Small intestine (tissue), 7 donors: Measurements from ENCODE around the gene TSEN54. TPM values are rescaled to one million over a fixed set of nuclear protein-coding genes. Genes with fewer than 3 reads are reported as not detected.

Source experiments
- DNase-seq, 2 donors: peaks; one replicate each; pipeline versions ENCODE4 v3.0.0 to v3.0.0-alpha.2; 2013
- FAIRE-seq: peaks from 2 replicates; lab custom pipeline; 2012; peaks lifted over from hg19 to GRCh38; lab: Jason Lieb, UNC
- H3K27ac ChIP-seq, 3 donors: one replicate each; pipeline ENCODE4 v1.5.1; 2013; ENCODE audit warnings: low read length in 2 of 3, mild to moderate bottlenecking in 2 of 3, control low read depth in 1 of 3, inconsistent platforms in 1 of 3, low read depth in 1 of 3, moderate library complexity in 1 of 3
- H3K27me3 ChIP-seq, 3 donors: one replicate each; pipeline ENCODE4 v1.6.1; 2013; ENCODE audit warnings: low read length in 3 of 3, inconsistent platforms in 1 of 3; ENCODE audit not compliant: control insufficient read depth in 3 of 3, insufficient read depth in 3 of 3
- H3K36me3 ChIP-seq, 3 donors: one replicate each; pipeline ENCODE4 v1.6.1; 2013; ENCODE audit warnings: low read length in 3 of 3, inconsistent platforms in 1 of 3, low read depth in 1 of 3, mild to moderate bottlenecking in 1 of 3, moderate library complexity in 1 of 3; ENCODE audit not compliant: control insufficient read depth in 3 of 3, insufficient read depth in 2 of 3
- H3K4me1 ChIP-seq, 3 donors: one replicate each; pipeline ENCODE4 v1.6.1; 2013; ENCODE audit warnings: low read length in 2 of 3, inconsistent platforms in 1 of 3, low read depth in 1 of 3, mild to moderate bottlenecking in 1 of 3, moderate library complexity in 1 of 3; ENCODE audit not compliant: control insufficient read depth in 3 of 3, insufficient read depth in 2 of 3
- H3K4me3 ChIP-seq, 3 donors: one replicate each; pipeline ENCODE4 v1.5.1; 2013; ENCODE audit warnings: low read length in 3 of 3, control low read depth in 1 of 3, inconsistent platforms in 1 of 3, low read depth in 1 of 3, mild to moderate bottlenecking in 1 of 3, moderate library complexity in 1 of 3
- H3K9me3 ChIP-seq, 2 donors: one replicate each; pipeline ENCODE4 v1.6.1; 2013; ENCODE audit warnings: low read depth in 1 of 2, low read length in 1 of 2; ENCODE audit not compliant: control insufficient read depth in 2 of 2, insufficient read depth in 1 of 2
- WGBS, 3 donors: extraction: QIAGEN DNeasy Blood & Tissue Kit; methylation state at CpG; one replicate each; pipeline ENCODE4 v1.1.7; 2013; 5-methylcytosine and 5-hydroxymethylcytosine counted together
- polyA plus RNA-seq, 4 donors: library from polyadenylated mRNA; stranded (reverse) in 3 of 4; unstranded in 1 of 4; fragments of 200-250 nt in 3 of 4; fragments of 120-200 nt in 1 of 4; gene quantifications; one replicate each; pipeline versions ENCODE4 v1.2.1 to v1.2.3, GENCODE V29; 2013
- donor health status: healthy with polysubstance abuse.
- donor health status: control.
- donor health status: control.
- donor health status: Bipolar disorder and iron deficiency.
- donor health status: healthy.

Gene TSEN54
- polyA plus RNA-seq, 4 donors: 35.5 to 91.1 (median 69.4) TPM

- Histone ChIP-seq H3K36me3 (peaks cover 8 to 100% (median 12%) of the 10 kb centered on the region in 3 donors), H3K4me3 (no peak overlapping the region), H3K9me3 (no peaks in the 10 kb centered on the region), H3K27ac (no peak overlapping the region), H3K4me1 (peaks cover 0 to 24% (median 0%) of the 10 kb centered on the region in 3 donors), H3K27me3 (no peaks in the 10 kb centered on the region)
- WGBS, 3 donors: 83 to 88% (median 85%) methylated on average over 21 to 23 of the region's 23 CpGs
- FAIRE-seq (no peak), DNase-seq (no peak)
Measured at GRCh38 chr17:75503337-75503950, 12.9 kb upstream of the TSEN54 start.

GRCh38 chr17:75503976-75504346 is 12.4 kb upstream of the TSEN54 start:
- Histone ChIP-seq H3K4me1 (peaks cover 0 to 30% (median 0%) of the 10 kb centered on the region in 3 donors), H3K27ac (no peak overlapping the region), H3K4me3 (no peak overlapping the region), H3K36me3 (peaks cover 8 to 100% (median 12%) of the 10 kb centered on the region in 3 donors), H3K9me3 (no peaks in the 10 kb centered on the region), H3K27me3 (no peaks in the 10 kb centered on the region)
- no peak for FAIRE-seq
- no peak for DNase-seq
- 66 to 75% (median 67%) methylated on average over 12 to 13 of the region's 13 CpGs for WGBS, 3 donors

GRCh38 chr17:75504347-75505151 is 11.8 kb upstream of the TSEN54 start:
- Histone ChIP-seq H3K36me3 (peaks cover 5 to 100% (median 12%) of the 10 kb centered on the region in 3 donors), H3K9me3 (no peaks in the 10 kb centered on the region), H3K27ac (no peak overlapping the region), H3K4me3 (no peak overlapping the region), H3K4me1 (peaks cover 0 to 36% (median 5%) of the 10 kb centered on the region in 3 donors), H3K27me3 (no peaks in the 10 kb centered on the region)
- FAIRE-seq (no peak), DNase-seq (peak; percentile 42 to 58)
- 59 to 70% (median 60%) methylated on average over 22 to 32 of the region's 32 CpGs for WGBS, 3 donors

GRCh38 chr17:75505152-75505409 is 11.2 kb upstream of the TSEN54 start:
- Histone ChIP-seq H3K9me3 (no peaks in the 10 kb centered on the region), H3K4me1 (peaks cover 0 to 41% (median 5%) of the 10 kb centered on the region in 3 donors), H3K27me3 (no peaks in the 10 kb centered on the region), H3K36me3 (peaks cover 5 to 100% (median 12%) of the 10 kb centered on the region in 3 donors), H3K4me3 (no peak overlapping the region), H3K27ac (no peak overlapping the region)
- FAIRE-seq: no peak
- DNase-seq: no peak
- WGBS, 3 donors: 80 to 84% (median 83%) methylated on average over 4 of the region's 4 CpGs

GRCh38 chr17:75505640-75506039 is 10.7 kb upstream of the TSEN54 start:
- Histone ChIP-seq H3K9me3 (no peaks in the 10 kb centered on the region), H3K27me3 (no peaks in the 10 kb centered on the region), H3K4me3 (no peak overlapping the region), H3K27ac (no peak overlapping the region), H3K36me3 (peaks cover 5 to 100% (median 10%) of the 10 kb centered on the region in 3 donors), H3K4me1 (peaks cover 0 to 45% (median 5%) of the 10 kb centered on the region in 3 donors)
- FAIRE-seq (no peak), DNase-seq (no peak)
- WGBS, 3 donors: 88 to 94% (median 93%) methylated on average over 15 of the region's 15 CpGs

GRCh38 chr17:75506134-75506533 is 10.2 kb upstream of the TSEN54 start:
- WGBS, 3 donors: 89 to 90% (median 90%) methylated on average over 20 to 21 of the region's 21 CpGs
- H3K36me3 ChIP-seq: peaks cover 5 to 100% (median 10%) of the 10 kb centered on the region in 3 donors
- H3K27me3 ChIP-seq: no peaks in the 10 kb centered on the region
- DNase-seq: no peak
- no peak overlapping the region for H3K27ac ChIP-seq
- no peaks in the 10 kb centered on the region for H3K9me3 ChIP-seq
- H3K4me3 ChIP-seq: no peak overlapping the region
- FAIRE-seq: no peak
- peaks cover 0 to 49% (median 5%) of the 10 kb centered on the region in 3 donors for H3K4me1 ChIP-seq

- Histone ChIP-seq H3K27me3 (no peaks in the 10 kb centered on the region), H3K9me3 (no peaks in the 10 kb centered on the region), H3K36me3 (peaks cover 5 to 100% (median 10%) of the 10 kb centered on the region in 3 donors), H3K4me1 (peaks cover 0 to 56% (median 5%) of the 10 kb centered on the region in 3 donors), H3K27ac (no peak overlapping the region), H3K4me3 (no peak overlapping the region)
- DNase-seq (no peak), FAIRE-seq (no peak)
- 87 to 94% (median 91%) methylated on average over 20 of the region's 20 CpGs for WGBS, 3 donors
Measured at GRCh38 chr17:75506888-75507287, 9.4 kb upstream of the TSEN54 start.

GRCh38 chr17:75507733-75508719 is 8.3 kb upstream of the TSEN54 start:
- WGBS, 3 donors: 75 to 77% (median 75%) methylated on average over 16 to 27 of the region's 27 CpGs
- peaks cover 5 to 95% (median 7%) of the 10 kb centered on the region in 3 donors for H3K36me3 ChIP-seq
- H3K9me3 ChIP-seq: no peaks in the 10 kb centered on the region
- FAIRE-seq (no peak), DNase-seq (peak in 1 of 2 donors; percentile 71)
- H3K27ac ChIP-seq: peak overlapping the region in 1 of 3 donors; percentile 78
- H3K4me1 ChIP-seq: peaks cover 0 to 68% (median 7%) of the 10 kb centered on the region in 3 donors
- H3K27me3 ChIP-seq: no peaks in the 10 kb centered on the region
- no peak overlapping the region for H3K4me3 ChIP-seq
